ENCODE measurements around the gene CCDC134.

Gene CCDC134

GRCh38 chr22:41787331-41787730 lies 13.1 kb upstream of the CCDC134 start:
- no peak for DNase-seq

DNA sequence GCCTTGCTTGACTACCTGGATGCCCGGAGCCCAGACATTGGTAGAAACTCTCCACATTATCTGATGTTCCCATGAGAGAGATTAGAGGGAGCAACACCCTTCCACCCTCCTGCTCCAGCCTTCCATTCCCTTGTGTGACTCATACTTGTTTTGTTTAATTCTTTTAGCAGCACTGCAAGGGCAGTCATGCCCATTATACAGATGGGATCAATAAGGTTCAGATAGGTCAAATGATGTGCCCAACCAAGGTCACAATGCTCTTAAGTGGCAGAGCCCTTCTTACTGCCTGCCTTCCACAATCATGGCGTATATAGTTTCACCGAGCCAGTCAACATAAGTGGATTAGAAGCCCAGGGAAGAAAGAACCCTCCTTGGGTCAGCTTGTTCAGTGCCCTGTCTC lies 6.6 kb upstream of the CCDC134 start:
- no peak for DNase-seq

DNA sequence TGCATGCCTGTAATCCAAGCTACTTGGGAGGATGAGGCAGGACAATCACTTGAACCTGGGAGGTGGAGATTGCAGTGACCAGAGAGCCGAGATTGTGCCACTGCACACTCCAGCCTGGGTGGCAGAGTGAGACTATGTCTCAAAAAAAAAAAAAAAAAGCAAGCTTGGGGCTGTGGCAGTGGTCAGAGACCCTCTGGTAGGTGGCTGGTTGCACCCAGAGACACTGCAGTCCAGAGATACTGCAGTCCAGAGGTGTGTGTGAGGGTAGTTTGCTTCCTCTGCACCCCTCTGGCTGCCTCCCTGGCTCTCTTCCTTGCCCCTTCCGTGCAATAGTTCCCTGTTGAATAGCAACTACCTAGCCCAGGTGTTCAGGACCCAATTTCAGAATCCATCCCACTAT lies 1.7 kb upstream of the CCDC134 start:
- no peak for DNase-seq

DNA sequence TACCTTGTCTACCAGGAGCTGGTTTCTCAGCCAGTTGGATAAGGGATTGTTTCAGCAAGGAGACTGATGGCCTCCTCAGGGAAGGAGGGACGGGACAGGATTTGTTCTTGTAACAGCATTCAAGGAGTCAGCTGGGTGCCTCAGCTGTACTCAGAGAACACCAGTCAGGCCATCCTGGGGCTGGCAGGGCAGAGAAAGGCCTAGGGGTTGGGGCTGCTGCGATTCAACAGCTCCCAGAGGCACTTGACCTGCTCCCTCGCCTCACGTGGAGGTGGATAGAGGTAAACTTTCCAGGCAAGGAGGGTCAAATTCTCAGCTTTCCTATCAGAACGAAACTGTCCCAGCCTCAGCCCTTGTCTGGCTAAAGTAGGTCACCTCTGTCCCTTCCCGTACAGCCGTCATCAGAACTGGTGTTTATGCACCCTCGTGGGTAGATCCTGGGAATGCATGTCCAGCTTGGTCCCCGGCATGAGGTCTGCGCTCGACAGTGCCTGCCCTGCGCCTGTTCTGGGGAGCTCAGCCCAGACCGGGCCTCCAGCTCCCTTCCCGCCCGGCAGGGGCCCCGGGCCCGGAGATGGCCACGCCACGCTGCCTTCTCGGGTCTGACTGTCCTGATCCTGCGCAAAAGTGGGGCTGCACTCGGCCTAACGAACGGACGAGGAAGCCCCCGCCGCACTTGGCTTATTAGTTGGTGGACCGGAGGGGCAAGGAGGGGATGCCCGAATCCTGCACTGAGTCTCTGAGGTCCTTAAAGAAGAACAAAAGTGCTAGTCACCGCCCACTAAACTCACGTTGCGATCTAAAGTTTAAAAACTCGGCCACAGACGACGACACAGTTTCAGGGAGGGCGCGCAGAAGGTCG lies 762 bp upstream of the CCDC134 start:
- no peak for DNase-seq

- DNase-seq: no peak
Observed at GRCh38 chr22:41801147-41801819, 804 bp downstream of the CCDC134 start.

- no peak for DNase-seq
Observed at GRCh38 chr22:41801886-41802285, 1.4 kb downstream of the CCDC134 start.

DNA sequence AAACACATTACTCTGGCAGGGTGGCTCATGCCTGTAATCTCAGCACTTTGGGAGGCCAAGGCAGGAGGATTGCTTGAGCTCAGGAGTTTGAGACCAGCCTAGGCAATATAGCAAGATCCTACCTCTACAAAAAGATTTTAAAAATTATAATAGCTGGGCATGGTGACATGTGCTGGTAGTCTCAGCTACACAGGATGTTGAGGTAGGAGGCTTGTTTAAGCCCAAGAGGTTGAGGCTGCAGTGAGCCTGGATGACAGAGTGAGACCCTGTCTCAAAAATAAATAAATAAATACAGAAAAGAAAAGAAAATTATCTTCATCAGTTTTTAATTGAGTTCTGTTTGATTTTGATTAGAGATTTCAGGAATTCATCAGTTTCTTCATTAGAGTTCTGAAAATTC lies 5.2 kb downstream of the CCDC134 start:
- DNase-seq: no peak

- DNase-seq: peak; percentile 67
Observed at GRCh38 chr22:41808400-41808799, 7.9 kb downstream of the CCDC134 start.

DNA sequence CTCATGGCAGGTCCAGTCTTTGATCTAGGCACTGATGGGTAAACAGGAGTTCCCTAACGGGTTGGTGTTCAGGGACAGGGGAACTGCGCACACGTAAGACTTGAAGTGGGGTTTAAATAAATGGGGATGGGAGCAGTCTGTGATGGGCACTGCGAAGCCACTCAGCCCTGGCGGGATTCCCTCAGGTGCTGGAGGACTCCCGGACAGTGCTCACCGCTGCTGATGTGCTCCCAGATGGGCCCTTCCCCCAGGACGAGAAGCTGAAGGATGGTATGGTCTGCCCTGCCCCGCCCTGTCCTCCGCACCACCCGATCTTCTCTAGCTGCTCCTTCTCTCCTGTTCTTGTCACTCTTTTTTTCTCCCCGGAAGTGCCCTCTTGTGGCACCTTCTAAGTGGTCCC lies 9.5 kb downstream of the CCDC134 start:
- no peak for DNase-seq

DNA sequence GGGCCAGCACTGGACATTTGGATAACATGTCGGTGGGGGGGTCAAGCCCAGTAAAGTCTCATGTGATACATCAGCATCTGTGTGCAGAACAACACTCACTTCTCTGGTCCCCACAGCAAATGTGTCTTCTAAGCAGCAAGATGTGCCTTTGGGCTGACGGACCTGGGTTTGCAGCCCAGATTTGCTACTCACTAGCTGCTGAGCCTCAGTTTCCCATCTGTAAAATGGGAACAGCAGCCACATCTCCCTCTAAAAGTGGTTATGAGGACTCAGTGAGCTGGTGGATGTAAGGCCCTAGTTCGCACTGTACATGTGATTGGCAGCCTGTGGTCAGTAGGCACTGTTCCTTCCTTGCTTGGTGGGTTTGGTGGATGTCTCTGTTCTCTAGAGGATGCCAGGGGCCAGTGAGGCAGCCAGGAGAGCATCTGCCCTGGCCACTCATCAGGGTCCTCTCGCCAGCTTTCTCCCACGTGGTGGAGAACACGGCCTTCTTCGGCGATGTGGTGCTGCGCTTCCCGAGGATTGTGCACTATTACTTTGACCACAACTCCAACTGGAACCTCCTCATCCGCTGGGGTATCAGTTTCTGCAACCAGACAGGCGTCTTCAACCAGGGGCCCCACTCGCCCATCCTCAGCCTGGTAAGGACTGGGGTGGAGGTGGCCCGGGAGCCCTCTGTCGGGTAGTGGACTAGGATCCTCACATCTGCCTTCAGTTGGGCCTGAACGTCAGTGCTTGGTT lies 12.5 kb downstream of the CCDC134 start:
- no peak for DNase-seq

GRCh38 chr22:41813726-41814410 lies 13.4 kb downstream of the CCDC134 start:
- DNase-seq: no peak

DNA sequence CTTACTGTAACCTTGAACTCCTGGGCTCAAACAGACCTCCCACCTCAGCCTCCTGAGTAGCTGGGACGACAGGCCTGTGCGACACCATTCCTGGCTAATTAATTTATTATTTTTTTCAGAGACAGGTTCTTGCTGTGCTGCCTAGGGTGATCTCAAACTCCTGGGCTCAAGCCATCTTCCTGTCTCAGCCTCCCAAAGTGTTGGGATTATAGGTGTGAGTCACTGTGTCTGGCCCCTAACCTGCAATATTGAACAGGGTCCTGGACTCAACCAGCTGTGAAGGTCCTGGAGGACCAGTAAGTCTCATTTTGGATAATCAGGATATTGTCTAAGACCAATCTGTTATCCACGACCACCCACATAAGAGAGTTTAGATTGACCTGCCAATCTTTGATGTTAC lies 15.2 kb downstream of the CCDC134 start:
- DNase-seq: no peak

- no peak for DNase-seq
Observed at GRCh38 chr22:41816241-41816640, 15.8 kb downstream of the CCDC134 start.

GRCh38 chr22:41816871-41817270 lies 16.4 kb downstream of the CCDC134 start:
- no peak for DNase-seq

DNA sequence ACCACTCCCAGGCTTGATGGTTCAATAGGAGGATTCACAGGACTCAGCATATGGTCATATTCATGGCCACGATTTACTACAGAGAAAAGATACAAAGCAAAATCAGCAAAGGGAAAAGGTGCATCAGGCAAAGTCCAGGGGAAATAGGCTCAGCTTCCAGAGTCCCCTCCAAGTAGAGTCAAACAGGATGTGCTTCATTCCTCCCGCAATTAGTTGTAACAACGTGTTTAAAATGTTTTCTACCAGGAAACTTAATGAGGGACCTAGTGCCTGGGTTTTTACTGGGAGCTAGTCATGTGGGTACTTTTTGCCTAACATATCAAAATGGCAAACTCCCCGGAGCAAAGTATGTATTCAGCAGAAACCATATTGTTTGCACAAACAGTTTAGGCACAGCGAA lies 17.5 kb downstream of the CCDC134 start:
- no peak for DNase-seq

GRCh38 chr22:41818596-41818995 lies 18.1 kb downstream of the CCDC134 start:
- no peak for DNase-seq

GRCh38 chr22:41819257-41819656 lies 18.8 kb downstream of the CCDC134 start:
- no peak for DNase-seq

- no peak for DNase-seq
Observed at GRCh38 chr22:41820447-41820846, 20.0 kb downstream of the CCDC134 start.

- DNase-seq: peak; percentile 74
Observed at GRCh38 chr22:41821471-41822316, 21.2 kb downstream of the CCDC134 start.

GRCh38 chr22:41822317-41823057 lies 22.0 kb downstream of the CCDC134 start:
- DNase-seq: peak; percentile 81

DNA sequence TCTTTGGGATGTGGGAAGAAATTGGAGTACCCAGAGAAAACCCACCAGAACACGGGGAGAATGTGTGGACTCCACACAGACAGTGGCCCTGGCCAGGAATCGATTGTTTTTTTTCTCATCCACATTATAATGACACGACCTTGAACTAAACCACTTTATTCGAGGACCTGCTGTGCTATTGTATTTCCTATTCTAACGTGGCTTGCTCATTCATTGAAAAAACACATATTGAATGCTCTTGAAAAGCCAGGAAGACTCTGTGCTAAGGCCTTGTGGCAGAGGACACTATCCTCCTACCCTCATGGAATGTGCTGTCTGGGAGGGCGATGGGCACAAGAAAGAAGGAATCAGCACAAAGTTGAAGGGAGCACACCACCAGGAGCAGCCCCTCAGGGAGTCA lies 23.3 kb downstream of the CCDC134 start:
- no peak for DNase-seq
